Stimulated activated CD8-positive, alpha-beta memory T cell treated with anti-CD3 and anti-CD28 coated beads, Interleukin-7, amount 100 ng/mL, for 48 hours (primary cell): ENCODE measurements around the gene TNFAIP1.
A peak's percentile ranks its signal among the peaks of the same experiment; 100 is the strongest.
"Not testable (repeated sequence)": the region's sequence is repeated elsewhere in the genome, so short reads cannot be mapped to it uniquely, and the experiment has no call there.

ENCODE experiments used
- DNase-seq, 2 donors: peaks; one replicate each; pipeline ENCODE4 v3.0.0-alpha.2; 2020; ENCODE audit warnings: low read depth in 1 of 2; ENCODE audit errors: extremely low read depth in 1 of 2

The TNFAIP1 gene

DNA sequence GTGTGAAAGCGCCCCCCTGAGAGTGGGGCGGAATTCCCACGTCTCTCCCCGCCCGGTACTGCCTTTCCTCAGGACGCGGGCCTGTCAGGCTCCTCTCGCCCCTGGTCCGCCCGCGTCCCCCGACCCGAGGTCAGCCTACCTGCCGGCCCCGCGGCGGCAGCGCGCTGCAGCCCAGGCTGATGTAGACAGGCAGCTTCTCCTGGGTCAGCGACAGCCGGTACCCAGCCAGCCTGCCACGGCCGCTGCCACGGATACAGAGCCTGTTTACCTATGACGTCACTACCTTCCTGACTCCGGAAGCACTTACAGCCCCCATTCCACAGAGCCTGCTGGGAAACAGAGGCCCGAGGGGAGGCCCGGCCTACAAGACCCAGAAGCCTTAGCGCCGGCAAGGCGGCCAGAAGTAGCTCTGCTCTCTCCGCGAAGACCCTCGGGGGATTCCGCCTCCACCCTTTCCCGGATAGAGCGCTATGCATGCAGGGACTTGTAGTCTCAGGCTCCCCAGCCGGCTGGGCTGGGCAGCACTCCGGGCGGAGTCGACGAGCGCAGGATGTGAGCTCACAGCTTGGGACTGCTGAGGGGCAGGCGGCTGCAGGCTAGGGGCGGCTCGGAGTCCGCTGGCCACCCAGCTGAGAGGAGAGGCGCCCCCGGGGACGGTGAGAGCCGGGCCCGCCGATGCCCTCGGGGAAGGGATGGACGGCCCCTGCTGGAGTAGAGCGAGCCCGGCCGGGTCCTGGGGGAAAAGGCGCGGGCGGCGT, at the start of gene TNFAIP1, which contains the start of gene IFT20:
TSS of gene TNFAIP1 (plus strand) at position 561 of the 758 bp plus-strand sequence. CDS start 3,761 bp downstream, outside the sequence.
TSS of gene IFT20 (minus strand) at position 272 of the 758 bp plus-strand sequence. CDS start 3,487 bp downstream, outside the sequence.
- DNase-seq = peak; percentile 96 to 98

- no peak for DNase-seq
Measured at GRCh38 chr17:28285965-28286364, 49.6 kb upstream of the TNFAIP1 start.

DNA sequence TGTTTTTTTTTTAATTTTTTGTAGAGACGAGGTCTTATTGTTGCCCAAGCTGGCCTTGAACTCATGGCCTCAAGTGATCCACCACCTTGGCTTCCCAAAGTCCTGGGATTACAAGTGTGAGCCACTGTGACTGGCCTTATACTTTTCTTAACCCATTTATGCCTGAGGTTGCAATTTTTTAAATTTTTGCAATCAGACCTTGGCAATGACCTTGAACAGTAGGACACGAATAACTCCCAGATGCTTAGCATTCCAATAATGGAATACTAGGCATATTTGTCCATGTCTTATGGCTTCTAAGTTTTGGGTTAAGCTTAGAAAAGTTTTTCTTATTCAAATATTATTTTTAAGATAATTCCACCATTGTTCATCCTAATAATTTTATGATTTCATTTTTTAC, 44.9 kb upstream of the TNFAIP1 start:
- DNase-seq = no peak

GRCh38 chr17:28291780-28292330, 43.7 kb upstream of the TNFAIP1 start:
- DNase-seq = no peak

DNA sequence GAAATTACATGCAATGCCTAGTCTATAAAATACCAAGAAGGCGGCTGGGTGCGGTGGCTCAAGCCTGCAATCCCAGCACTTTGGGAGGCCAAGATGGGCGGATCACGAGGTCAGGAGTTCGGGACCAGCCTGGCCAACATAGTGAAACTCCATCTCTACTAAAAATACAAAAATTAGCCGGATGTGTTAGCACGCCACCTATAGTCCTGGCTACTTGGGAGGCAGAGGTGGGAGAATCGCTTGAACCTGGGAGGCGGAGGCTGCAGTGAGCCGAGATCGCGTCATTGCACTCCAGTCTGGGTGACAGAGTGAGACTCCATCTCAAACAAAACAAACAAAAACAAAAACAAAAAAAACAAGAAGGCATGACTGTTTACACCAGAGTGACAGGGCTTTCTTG, 42.7 kb upstream of the TNFAIP1 start:
- DNase-seq = not testable (repeated sequence)

- DNase-seq = no peak
Measured at GRCh38 chr17:28293994-28294393, 41.6 kb upstream of the TNFAIP1 start.

DNA sequence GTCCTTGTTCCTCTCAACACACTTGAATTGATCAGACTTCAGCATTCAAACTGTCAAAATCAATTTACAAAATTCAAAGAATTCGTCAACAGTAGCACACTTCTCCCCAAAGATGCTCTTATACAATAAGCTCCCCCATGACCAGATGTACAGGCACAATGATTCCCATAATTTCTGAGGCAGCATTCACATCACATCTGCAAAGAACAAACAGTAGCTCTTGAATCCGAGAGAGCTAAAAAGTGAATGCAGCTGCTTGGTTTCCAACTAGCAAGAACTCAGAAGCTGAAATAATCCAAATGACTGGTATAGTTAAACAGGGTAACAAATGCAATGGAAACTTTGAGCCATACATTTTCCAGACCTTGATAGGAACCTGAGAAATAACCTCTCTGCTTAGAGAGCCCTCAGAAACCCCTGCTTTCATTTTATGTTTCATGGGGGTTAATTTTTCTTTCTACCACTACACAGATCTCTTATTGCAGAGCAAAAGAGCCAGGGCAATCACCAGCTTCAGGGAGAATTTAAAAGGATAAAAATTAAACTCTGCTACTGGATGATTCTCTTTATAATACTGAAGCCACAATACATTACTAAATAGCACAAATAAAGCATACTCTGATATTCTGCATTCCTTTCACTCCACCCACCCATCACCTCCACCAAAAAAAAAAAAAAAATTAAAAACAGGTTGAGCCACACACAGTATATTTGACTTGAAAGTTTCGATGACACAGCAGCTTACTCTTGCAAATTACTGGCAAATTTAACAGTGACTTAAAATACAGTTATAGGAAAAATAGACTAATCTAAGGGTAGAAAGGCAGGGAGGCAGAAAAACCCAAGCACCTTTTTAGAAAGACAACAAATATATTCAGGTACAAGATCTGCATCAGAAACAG, 39.6 kb upstream of the TNFAIP1 start:
- DNase-seq = no peak

GRCh38 chr17:28298449-28298848, 37.1 kb upstream of the TNFAIP1 start:
- DNase-seq = no peak

DNA sequence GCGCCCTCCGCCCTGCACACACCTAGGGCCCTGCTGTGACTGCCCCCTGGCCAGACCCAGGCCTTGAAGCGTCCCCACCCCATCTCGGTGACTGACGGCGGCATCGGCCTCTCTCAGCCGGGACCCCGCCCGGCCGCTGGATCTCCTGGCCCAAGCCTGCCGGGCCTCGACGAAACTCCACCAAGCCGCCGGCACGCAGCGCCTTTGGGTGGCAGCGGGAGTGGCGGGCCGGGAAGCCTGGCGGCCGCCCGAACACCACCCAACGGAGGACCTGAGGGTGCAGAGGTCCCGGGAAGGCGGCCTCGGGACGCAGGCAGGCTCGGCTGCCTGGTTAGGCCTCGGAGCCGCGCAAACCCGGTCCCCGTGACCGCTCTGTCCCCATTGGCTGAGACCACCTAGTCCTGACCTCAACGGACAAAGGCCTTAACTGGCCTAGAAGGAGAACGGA, 28.6 kb upstream of the TNFAIP1 start:
- no peak for DNase-seq

DNA sequence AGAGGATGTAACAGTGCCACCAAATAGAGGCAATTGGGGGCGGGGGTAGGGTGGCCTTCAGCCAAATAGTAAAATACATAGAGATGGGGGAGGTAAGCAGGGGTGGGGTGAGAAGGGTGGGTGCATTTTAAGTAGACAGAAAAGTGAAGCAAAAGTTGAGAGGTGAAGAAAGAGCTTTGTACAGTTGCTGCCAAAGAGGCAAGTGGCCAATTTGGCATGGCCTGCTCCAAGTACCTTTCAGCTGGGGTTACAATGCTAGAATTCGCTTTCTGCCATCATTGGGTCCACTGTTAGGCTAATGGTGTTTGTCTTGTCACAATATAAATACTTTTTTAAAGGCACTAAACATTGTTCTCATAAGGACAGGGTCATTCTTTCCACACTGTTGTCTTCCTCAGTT, 21.7 kb upstream of the TNFAIP1 start:
- DNase-seq = no peak

GRCh38 chr17:28315846-28316705, 19.5 kb upstream of the TNFAIP1 start:
- DNase-seq = no peak

GRCh38 chr17:28317099-28317965, 18.2 kb upstream of the TNFAIP1 start:
- no peak for DNase-seq

GRCh38 chr17:28317966-28318758, 17.4 kb upstream of the TNFAIP1 start:
- no peak for DNase-seq

DNA sequence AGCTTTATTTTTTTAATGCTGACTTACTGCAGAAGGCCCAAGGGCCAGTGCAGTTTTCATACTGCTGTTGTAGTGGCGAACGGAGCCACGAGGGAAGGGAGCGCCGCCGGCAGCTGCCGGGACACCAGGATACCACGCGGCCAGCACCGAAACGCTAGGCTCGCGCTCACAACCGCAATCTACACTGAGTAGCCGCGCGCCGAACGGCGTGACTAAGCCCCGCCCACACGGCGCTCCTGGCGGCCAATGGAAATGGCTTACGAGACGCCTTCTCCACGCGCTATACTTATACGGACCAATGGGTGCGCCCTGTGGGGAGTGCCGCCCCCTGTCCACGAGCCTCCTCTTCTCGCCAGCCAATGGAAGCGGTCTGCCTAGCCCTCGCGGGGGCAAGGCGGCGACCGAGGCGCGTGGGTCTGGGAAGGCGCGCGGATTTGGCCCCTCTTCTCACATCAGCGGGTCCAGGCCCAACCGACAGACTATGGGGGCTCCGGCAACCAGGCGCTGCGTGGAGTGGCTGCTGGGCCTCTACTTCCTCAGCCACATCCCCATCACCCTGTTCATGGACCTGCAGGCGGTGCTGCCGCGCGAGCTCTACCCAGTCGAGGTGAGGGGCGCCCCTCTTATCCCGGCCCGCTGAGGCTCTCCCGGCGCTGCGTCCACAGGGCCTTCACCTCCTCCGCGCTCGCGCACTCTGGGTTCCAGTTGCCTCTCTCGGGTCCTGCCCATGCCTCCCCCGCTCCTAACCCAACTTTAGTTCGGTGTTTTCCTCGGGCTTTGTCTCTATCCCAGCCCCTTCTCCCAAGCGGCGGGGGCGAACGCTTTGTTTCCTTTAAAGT, 16.6 kb upstream of the TNFAIP1 start, which contains the start of gene TMEM97:
TSS of gene TMEM97 (plus strand) at position 442 of the 839 bp plus-strand sequence. CDS start at position 482, 40 bp downstream.
- DNase-seq = peak; percentile 92 to 94

DNA sequence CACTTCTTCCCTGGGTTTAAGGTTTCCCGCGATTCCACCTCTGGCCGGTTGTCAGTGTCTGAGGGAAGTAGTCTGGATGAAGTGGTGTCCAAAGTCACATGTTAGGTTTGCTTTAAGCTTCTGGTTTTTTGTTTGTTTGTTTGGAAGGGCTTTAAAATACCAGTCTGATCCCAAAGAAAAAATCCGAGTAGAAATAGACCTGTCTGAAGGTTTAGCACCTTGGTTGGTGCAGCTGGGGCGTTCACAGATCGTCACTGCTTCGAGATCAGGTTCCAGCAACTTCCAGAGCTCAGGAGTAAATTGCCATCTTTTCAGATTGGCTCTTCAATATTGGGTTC, 16.0 kb upstream of the TNFAIP1 start:
- DNase-seq = no peak

GRCh38 chr17:28320215-28321061, 15.1 kb upstream of the TNFAIP1 start:
- no peak for DNase-seq

- no peak for DNase-seq
Measured at GRCh38 chr17:28324267-28324745, 11.3 kb upstream of the TNFAIP1 start.
